GM19328 (cell line): ENCODE data around the gene FAM149A.
A peak's percentile ranks its signal among the peaks of the same experiment; 100 is the strongest.

Experiments
- ATAC-seq: cut with Tn5 transposase; IDR thresholded peaks from one replicate; pipeline ENCODE4 v1.9.1; 2021; ENCODE audit warnings: mild to moderate bottlenecking, moderate library complexity; ENCODE audit not compliant: unreplicated experiment

Gene FAM149A

GRCh38 chr4:186151499-186151898, 47.0 kb downstream of the FAM149A start:
- ATAC-seq = no peak

- ATAC-seq = no peak
Measured at GRCh38 chr4:186158021-186158813, 53.7 kb downstream of the FAM149A start.

GRCh38 chr4:186158966-186159365, 54.5 kb downstream of the FAM149A start:
- no peak for ATAC-seq

GRCh38 chr4:186159613-186160012, 55.1 kb downstream of the FAM149A start:
- no peak for ATAC-seq

GRCh38 chr4:186161138-186161537, 56.6 kb downstream of the FAM149A start:
- peak; percentile 93 for ATAC-seq

GRCh38 chr4:186166852-186167512, 62.5 kb downstream of the FAM149A start:
- no peak for ATAC-seq

- no peak for ATAC-seq
Measured at GRCh38 chr4:186167605-186168004, 63.1 kb downstream of the FAM149A start.

- no peak for ATAC-seq
Measured at GRCh38 chr4:186168750-186169149, 64.2 kb downstream of the FAM149A start.

GRCh38 chr4:186169333-186169944, 64.9 kb downstream of the FAM149A start:
- ATAC-seq = no peak

- no peak for ATAC-seq
Measured at GRCh38 chr4:186169945-186170802, 65.7 kb downstream of the FAM149A start.

- no peak for ATAC-seq
Measured at GRCh38 chr4:186170966-186171365, 66.5 kb downstream of the FAM149A start.

- no peak for ATAC-seq
Measured at GRCh38 chr4:186172546-186172945, 68.0 kb downstream of the FAM149A start.

GRCh38 chr4:186188107-186188506, 83.6 kb downstream of the FAM149A start:
- no peak for ATAC-seq

GRCh38 chr4:186189656-186190055, 85.2 kb downstream of the FAM149A start:
- no peak for ATAC-seq

- ATAC-seq = peak; percentile 31
Measured at GRCh38 chr4:186190581-186191199, 86.2 kb downstream of the FAM149A start.

- ATAC-seq = peak; percentile 85
Measured at GRCh38 chr4:186191200-186192065, 86.9 kb downstream of the FAM149A start, which contains the start of gene CYP4V2. Gene CYP4V2 (plus strand): TSS chr4:186191567. CDS start chr4:186191824, 257 bp downstream.

- ATAC-seq = no peak
Measured at GRCh38 chr4:186192066-186192612, 87.6 kb downstream of the FAM149A start.

- no peak for ATAC-seq
Measured at GRCh38 chr4:186193851-186194250, 89.3 kb downstream of the FAM149A start.

- ATAC-seq = no peak
Measured at GRCh38 chr4:186196063-186196462, 91.6 kb downstream of the FAM149A start.
